Right atrium auricular region (tissue), 2 donors: ENCODE results near the gene TUSC1. TPM values are rescaled to one million over a fixed set of nuclear protein-coding genes. Genes with fewer than 3 reads are reported as not detected.
"Not testable (repeated sequence)": the region's sequence is repeated elsewhere in the genome, so short reads cannot be mapped to it uniquely, and the experiment has no call there.

Experiments
- DNase-seq: peaks from one replicate; pipeline ENCODE4 v3.0.0-alpha.2; 2019; ENCODE audit warnings: low spot score
- H3K27ac ChIP-seq, 2 donors: fragments of 200-600 bp; sonication (generic); 1 replicate in 1 of 2; 2 replicates in 1 of 2; pipeline ENCODE4 v1.5.1; 2016 to 2019
- H3K27me3 ChIP-seq, 2 donors: fragments of 200-600 bp; sonication (generic); one replicate each; pipeline versions ENCODE4 v1.5.1 to v1.6.0; 2017 to 2019
- H3K36me3 ChIP-seq: fragments of 200-600 bp; sonication (generic); one replicate; pipeline ENCODE4 v1.5.1; 2016
- H3K4me1 ChIP-seq, 2 donors: fragments of 200-600 bp; sonication (generic); one replicate each; pipeline versions ENCODE4 v1.5.1 to v1.6.0; 2017 to 2019
- H3K4me3 ChIP-seq, 2 donors: fragments of 200-600 bp; sonication (generic); 1 replicate in 1 of 2; 2 replicates in 1 of 2; pipeline ENCODE4 v1.5.1; 2017 to 2019; ENCODE audit warnings: mild to moderate bottlenecking in 1 of 2, moderate library complexity in 1 of 2
- H3K9me3 ChIP-seq, 2 donors: fragments of 200-600 bp; sonication (generic); one replicate each; pipeline ENCODE4 v1.5.1; 2019
- total RNA-seq, 2 donors: library from RNA; depleted of rRNA; stranded (reverse); fragments of >200 nt; gene quantifications; one replicate each; pipeline ENCODE4 v1.1.0, GENCODE V29; 2016
- TF ChIP-seq, protein P1 (sequence below), 2 donors: fragments of 200-600 bp; sonication (generic); IDR thresholded peaks; one replicate each; pipeline ENCODE4 v1.5.1; 2019; ENCODE audit warnings: antibody characterized with exemption in 2 of 2

TUSC1 gene
- total RNA-seq, 2 donors from 2014 or later: 15.4 to 22.7 TPM

DNA sequence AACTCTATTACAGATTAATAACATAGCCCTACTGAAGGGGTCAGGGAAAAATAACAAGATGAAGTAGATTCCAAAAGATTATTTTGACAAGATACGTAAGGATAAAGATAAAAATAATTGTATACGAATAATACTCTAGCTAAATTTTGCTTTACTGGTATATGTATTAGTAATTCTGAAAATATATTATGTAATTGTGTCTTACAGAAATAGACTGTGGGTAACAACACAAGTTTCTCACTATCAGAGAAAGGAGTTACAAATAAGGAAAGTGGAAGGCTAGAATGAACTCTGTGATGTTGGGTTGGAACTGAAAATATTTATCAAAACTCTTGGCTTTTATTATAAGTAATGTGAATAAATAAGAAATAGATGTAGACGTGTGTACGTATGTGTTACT, 26.6 kb upstream of the TUSC1 start:
- Histone ChIP-seq H3K9me3 (no peaks in the 10 kb centered on the region), H3K4me1 (no peaks in the 10 kb centered on the region), H3K27ac (no peak overlapping the region), H3K4me3 (no peak overlapping the region), H3K36me3 (no peaks in the 10 kb centered on the region), H3K27me3 (no peaks in the 10 kb centered on the region)
- no peak for DNase-seq
- TF ChIP-seq, protein P1, sequence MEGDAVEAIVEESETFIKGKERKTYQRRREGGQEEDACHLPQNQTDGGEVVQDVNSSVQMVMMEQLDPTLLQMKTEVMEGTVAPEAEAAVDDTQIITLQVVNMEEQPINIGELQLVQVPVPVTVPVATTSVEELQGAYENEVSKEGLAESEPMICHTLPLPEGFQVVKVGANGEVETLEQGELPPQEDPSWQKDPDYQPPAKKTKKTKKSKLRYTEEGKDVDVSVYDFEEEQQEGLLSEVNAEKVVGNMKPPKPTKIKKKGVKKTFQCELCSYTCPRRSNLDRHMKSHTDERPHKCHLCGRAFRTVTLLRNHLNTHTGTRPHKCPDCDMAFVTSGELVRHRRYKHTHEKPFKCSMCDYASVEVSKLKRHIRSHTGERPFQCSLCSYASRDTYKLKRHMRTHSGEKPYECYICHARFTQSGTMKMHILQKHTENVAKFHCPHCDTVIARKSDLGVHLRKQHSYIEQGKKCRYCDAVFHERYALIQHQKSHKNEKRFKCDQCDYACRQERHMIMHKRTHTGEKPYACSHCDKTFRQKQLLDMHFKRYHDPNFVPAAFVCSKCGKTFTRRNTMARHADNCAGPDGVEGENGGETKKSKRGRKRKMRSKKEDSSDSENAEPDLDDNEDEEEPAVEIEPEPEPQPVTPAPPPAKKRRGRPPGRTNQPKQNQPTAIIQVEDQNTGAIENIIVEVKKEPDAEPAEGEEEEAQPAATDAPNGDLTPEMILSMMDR (IDR thresholded peaks at IDR 0.05): no peak

DNA sequence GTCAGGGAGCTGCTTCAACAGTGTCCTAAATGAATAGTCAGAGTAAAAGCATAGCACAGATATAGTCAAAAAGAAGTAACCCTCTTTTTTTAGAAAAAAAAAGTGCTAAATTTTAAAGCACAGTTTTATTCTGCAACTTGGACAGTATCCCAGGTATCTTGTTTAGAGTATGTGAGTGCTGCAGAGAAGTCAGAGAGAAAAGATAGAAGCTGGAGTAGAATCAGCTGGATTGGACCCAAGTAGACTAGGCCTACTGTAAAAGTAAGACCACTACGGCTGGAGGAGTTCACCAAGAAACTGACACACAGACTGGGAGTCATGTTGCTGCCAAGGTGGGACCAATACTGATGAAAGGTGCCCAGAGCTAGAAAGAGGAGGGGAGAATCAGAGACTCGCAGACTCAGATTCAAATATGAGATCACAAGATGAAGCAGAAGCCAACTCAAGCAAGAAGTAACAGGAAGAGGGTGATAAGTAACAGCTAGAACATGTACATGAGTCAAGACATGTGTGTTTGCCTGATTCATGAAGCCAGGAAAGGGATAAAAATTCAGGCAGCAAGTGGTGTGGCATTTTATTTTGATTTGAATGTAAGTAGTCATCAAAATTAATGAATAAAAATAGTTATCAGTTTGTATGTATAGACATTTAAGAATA, 25.6 kb upstream of the TUSC1 start:
- Histone ChIP-seq H3K9me3 (no peaks in the 10 kb centered on the region), H3K4me1 (no peaks in the 10 kb centered on the region), H3K4me3 (no peak overlapping the region), H3K27me3 (no peaks in the 10 kb centered on the region), H3K36me3 (no peaks in the 10 kb centered on the region), H3K27ac (no peak overlapping the region)
- DNase-seq: no peak
- TF ChIP-seq, protein P1 (IDR thresholded peaks at IDR 0.05): no peak

DNA sequence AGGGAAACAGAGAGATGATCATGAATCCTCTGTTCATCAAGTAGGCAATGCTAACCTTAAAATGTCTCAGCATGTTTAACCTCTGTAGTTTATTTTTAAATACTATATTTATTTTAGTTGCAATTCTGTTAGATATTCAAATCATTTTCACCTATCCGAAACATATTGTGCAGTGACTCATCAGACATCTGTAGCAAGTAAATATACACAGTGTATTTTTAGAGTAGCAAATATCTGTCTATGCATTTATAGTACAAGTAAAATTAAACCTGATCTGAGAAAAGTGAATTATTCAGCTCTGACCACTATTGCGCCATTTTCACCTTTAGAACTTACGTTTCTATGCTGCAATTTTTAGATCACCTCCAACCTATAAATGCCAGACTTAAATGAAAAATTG, 24.3 kb upstream of the TUSC1 start:
- Histone ChIP-seq H3K9me3 (no peaks in the 10 kb centered on the region), H3K27ac (no peak overlapping the region), H3K36me3 (no peaks in the 10 kb centered on the region), H3K4me1 (no peaks in the 10 kb centered on the region), H3K4me3 (no peak overlapping the region), H3K27me3 (no peaks in the 10 kb centered on the region)
- DNase-seq: no peak
- TF ChIP-seq, protein P1 (IDR thresholded peaks at IDR 0.05): no peak

DNA sequence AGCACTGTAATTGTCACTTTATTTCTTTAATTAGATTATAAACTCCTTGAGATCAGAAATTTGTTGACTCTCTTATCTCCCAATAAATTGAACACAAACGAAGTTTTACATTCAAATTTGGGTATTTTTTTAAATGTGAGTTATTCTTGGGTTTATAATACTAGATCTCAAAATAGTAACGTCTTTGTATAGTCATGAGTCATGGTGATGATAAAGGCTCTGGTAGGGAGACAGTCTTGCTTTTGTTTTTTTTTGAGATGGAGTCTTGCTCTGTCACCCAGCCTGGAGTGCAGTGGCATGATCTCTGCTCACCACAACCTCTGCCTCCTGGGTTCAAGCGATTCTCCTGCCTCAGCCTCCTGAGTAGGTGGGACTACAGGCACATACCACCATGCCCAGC, 22.7 kb upstream of the TUSC1 start:
- H3K27ac ChIP-seq, H3K27me3 ChIP-seq: not testable (repeated sequence)

DNA sequence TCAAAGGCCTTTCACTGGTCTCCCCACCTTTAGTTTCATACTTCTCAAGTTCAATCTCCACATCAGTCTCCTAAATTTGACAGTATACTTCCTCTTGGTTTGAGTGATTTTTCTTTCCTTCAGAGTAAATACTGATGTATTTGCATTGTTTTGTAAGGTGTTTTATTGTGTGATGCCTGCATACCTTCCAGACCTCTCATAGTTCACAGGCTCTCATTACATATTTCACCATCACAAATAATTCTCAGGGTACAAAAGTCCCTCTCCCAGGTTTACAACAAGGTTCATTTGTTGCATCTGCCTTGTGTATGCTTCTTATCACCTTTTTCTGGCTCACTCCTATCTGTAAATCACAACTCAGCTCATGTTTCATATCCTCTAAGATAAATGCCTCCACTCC, 22.2 kb upstream of the TUSC1 start:
- no peak overlapping the region for H3K4me3 ChIP-seq
- no peaks in the 10 kb centered on the region for H3K36me3 ChIP-seq
- H3K9me3 ChIP-seq: no peaks in the 10 kb centered on the region
- no peaks in the 10 kb centered on the region for H3K4me1 ChIP-seq
- TF ChIP-seq, protein P1 (IDR thresholded peaks at IDR 0.05): no peak
- no peak overlapping the region for H3K27ac ChIP-seq
- H3K27me3 ChIP-seq: no peaks in the 10 kb centered on the region
- DNase-seq: no peak

More for the DNA sequence above, 22.7 kb upstream of the TUSC1 start:
- H3K9me3 ChIP-seq, H3K4me3 ChIP-seq, H3K36me3 ChIP-seq, H3K4me1 ChIP-seq, DNase-seq: not testable (repeated sequence)

DNA sequence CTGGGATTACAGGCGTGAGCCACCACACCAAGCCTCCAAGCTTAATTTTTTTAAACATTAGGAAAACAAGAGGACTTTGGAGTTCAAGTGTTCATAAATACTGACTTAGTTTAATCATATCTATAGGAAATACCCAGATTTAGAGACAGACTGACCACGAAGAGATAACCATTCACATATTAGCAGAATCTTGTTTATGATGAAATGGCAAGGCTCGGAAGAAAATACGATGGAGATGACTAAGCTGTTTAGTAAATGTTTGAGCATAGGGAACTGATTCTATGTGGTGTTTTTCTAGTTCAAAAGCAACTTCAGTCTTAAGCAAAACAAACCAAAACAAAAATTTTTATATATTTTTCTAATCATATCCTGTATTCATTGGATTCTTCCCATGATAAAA, 13.5 kb upstream of the TUSC1 start:
- TF ChIP-seq, protein P1 (IDR thresholded peaks at IDR 0.05): no peak
- Histone ChIP-seq H3K27ac (no peak overlapping the region), H3K4me3 (no peak overlapping the region), H3K36me3 (no peaks in the 10 kb centered on the region), H3K4me1 (no peaks in the 10 kb centered on the region), H3K27me3 (no peaks in the 10 kb centered on the region), H3K9me3 (no peaks in the 10 kb centered on the region)
- DNase-seq: no peak
